GM20431 (cell line): ENCODE data around the gene CDK5RAP1.

Source experiments
- in situ Hi-C: fragments of 300-500 bp; cut with MseI, MboI; formaldehyde crosslinking; loops from one replicate; pipeline ENCODE4 v1.15.0; 2020; ENCODE audit warnings: low sequenced_read_pairs; ENCODE audit not compliant: unreplicated experiment

The CDK5RAP1 gene

DNA sequence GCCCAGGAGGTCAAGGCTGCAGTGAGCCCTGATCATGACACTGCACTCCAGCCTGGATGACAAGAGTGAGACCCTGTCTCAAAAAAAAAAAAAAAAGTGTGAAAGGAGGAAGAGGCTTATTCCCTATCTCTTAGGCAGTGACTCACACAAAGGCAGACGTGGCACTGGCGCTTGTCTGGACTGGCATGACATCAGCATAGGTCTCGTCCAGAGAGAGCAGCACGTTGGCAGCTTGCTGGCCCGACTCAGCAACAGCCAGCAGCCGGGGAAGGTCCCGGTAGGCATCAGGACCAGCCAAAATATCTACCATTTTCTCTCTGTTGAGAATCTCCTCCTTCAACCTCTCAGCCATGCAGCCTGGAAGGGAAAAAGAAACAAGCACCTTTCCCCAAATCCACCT lies 14.1 kb downstream of the CDK5RAP1 start:
- in situ Hi-C loops: no loop called here

GRCh38 chr20:33386673-33387072 lies 14.6 kb downstream of the CDK5RAP1 start:
- in situ Hi-C loops: no loop called here

- in situ Hi-C loops: no loop called here
Measured at GRCh38 chr20:33377366-33377765, 24.0 kb downstream of the CDK5RAP1 start.

- in situ Hi-C loops: no loop called here
Measured at GRCh38 chr20:33373735-33374605, 27.3 kb downstream of the CDK5RAP1 start.

GRCh38 chr20:33372993-33373441 lies 28.3 kb downstream of the CDK5RAP1 start:
- in situ Hi-C loops: no loop called here

DNA sequence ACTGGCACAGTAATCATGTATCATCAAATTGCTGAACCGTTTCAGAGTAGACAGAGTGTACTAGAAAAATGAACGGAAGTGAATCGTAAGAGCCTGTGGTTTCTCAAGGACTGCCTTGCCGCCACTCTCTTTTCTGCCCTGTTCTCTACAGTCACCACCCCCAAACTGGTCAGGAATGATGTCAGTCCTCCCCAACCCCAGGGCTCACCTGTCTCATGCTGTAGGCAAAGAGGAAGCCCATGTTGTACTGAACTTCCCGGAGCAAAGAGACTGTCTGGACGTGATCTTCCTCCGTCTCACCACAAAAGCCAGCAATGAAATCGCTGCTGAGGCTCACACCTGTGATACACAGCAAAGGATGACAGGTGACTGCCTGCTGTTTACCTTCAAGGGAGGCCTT lies 31.0 kb downstream of the CDK5RAP1 start:
- in situ Hi-C loops: no loop called here

DNA sequence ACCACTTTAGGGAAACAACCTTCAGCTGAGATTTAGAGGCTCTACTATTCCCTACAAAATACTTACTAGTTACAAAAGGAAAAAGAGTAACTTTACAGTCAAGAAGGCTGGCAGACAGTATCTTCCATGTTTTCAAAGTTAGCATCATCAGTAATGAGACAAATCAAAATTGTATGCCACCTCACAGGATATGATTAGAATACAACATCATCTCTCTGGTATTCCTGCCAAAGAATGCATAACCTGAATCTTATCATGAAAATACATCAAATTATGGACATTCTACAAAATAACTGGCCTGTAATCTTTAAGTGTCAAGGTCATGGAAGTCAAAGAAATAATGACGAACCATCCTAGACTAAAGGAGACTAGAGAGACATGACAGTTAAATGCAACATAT lies 38.4 kb downstream of the CDK5RAP1 start:
- in situ Hi-C loops: no loop called here

- in situ Hi-C loops: no loop called here
Measured at GRCh38 chr20:33359399-33360261, 41.7 kb downstream of the CDK5RAP1 start.

DNA sequence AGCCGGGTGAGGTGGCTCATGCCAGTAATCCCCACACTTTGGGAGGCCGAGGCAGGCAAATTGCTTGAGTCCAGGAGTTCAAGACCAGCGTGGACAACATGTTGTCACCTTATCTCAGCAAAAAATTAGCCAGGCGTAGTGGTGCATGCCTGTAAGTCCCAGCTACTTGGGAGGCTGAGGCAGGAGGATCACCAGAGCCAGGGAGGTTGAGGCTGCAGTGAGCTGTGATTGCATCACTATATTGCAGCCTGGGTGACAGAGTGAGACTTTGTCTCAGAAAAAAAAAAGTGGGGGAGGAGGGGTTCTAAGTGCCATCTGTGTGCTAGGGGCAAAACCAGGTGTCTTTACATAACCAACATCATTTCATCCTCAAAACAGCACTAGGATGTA lies 48.3 kb downstream of the CDK5RAP1 start:
- in situ Hi-C loops: no loop called here

DNA sequence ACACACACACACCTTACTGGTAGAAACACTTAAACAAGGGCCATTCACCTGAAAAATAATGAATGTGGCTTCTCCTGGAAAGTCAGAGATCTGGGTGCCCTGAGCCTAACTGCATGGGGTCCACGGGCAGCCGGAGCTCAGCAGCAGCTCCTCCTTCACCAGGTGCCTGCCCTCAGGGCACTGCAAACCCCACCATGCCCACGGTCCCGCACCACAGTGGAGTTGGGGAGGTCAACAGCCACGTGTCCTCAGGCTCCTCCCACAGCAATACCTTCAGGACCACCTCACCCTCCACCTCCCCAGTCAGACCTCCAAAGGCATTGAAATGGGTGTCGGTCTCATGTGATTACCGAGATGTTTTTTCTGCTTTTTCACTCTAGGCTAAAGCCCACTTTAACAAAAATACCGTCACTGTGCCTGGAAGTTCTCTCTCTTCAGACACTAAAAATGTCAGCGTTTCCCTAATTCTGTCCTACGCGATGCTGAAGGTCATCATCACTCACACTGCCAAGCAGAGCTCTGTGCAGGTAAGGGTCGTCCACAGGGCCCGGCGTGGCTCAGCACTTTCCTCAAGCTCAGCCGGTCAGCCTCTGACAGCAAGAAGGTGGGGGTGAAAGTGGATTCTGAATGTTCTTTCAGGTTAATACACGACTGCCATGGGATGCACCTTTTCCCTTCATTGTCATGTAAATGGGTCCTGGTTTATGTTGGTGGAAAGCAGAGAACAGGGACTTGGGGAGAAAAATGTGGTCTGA lies 48.9 kb downstream of the CDK5RAP1 start:
- in situ Hi-C loops: no loop called here

DNA sequence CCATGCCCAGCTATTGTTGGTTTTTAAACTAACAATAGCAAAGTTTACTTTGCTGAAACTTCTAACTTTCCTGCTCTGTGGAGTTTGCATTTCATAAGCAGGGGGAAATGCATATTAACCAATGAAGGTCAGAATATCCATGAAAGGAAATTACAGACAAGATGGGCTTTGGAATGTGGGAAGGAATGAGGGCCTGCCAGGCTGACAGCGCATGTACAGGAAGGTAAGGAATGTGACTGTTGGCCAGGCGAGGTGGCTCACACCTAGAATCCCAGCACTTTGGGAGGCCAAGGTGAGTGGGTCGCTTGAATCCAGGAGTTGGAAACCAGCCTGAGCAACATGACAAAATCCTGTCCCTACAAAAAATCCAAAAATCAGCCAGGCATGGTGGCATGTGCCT lies 49.6 kb downstream of the CDK5RAP1 start:
- in situ Hi-C loops: no loop called here

DNA sequence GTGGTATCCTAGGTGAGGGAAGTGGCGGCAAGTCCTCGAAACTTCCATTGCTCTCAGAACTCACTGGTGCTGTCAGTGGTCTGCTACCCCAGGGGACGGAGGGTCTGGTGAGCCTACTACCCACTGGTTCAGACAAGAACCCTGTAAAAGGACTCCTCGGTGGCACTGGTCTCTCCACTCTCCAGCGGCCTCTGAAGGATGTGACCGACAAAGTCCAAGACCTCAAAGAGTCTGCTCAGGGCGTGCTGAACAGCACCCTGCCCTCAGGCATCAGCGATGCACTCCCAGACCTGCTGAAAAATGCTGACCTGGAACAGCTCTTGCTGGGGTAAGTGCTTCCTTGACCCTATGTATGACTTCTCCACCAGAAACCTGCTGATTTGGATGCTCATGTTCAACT lies 51.8 kb downstream of the CDK5RAP1 start:
- in situ Hi-C loops: no loop called here

GRCh38 chr20:33348136-33348937 lies 53.0 kb downstream of the CDK5RAP1 start:
- in situ Hi-C loops: no loop called here

- in situ Hi-C loops: no loop called here
Measured at GRCh38 chr20:33345342-33345741, 56.0 kb downstream of the CDK5RAP1 start.

DNA sequence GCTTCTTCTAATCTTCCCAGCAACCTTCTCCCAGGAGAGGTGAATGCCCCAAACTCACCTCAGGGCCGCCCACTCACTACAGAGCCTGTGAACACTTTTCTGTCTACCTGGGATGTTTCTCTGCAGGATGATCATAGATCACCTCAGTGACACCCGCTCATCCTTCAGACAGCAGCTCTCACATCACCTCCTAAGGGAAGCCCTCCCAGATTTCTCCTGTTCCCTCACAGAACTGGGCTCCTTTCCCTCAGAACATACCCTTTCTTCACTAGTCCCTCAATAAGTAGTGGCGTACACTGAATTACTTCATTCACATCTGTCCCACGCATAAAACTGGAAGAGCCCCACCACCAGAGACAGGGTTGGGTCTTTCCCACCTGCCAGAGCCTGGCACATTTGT lies 57.8 kb downstream of the CDK5RAP1 start:
- in situ Hi-C loops: no loop called here

DNA sequence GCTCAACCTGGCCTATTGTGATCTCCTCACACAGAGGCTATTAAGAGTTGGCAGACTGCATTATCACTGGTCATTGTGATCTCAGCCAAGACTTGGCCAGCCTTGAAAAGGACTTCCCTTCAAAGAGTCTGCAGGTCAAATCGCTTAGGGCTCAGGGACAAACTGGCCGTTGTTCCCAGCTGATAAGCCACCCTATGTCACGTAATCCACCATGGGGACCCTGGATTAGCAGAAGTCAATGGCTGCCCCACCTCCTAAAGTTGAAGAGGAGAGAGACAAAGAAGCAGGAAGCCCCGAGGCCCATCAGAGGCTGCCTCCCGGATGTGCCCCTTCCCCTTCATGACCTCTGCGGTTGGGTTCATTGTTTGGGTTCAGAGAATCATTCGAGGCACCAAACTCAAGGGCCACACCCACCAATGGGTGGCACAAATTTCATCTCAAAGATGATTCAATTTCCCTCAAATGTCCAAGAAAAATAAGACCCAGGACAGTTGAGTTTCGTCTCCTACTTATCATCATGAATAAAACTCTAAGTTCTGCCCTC lies 61.7 kb downstream of the CDK5RAP1 start:
- in situ Hi-C loops: no loop called here

GRCh38 chr20:33338467-33339258 lies 62.7 kb downstream of the CDK5RAP1 start:
- in situ Hi-C loops: no loop called here

- in situ Hi-C loops: no loop called here
Measured at GRCh38 chr20:33337531-33338165, 63.7 kb downstream of the CDK5RAP1 start.
